ENCODE data around the gene C1orf210. TPM values are rescaled to one million over a fixed set of nuclear protein-coding genes. Genes with fewer than 3 reads are reported as not detected.

C1orf210 gene
- total RNA-seq, 1 donor from 2014 or later, result 0.48 TPM

- no peak for DNase-seq (ENCODE audit: low spot score)
Measured at GRCh38 chr1:43294761-43295160, 9.4 kb upstream of the C1orf210 start.

GRCh38 chr1:43293896-43294760, 8.7 kb upstream of the C1orf210 start:
- no peak for DNase-seq (ENCODE audit: low spot score)

- DNase-seq (ENCODE audit: low spot score), result no peak
Measured at GRCh38 chr1:43293176-43293575, 7.8 kb upstream of the C1orf210 start.

- no peak for DNase-seq (ENCODE audit: low spot score)
Measured at GRCh38 chr1:43292679-43293078, 7.3 kb upstream of the C1orf210 start.

GRCh38 chr1:43292216-43292615, 6.8 kb upstream of the C1orf210 start:
- no peak for DNase-seq (ENCODE audit: low spot score)

GRCh38 chr1:43288785-43289706, 3.7 kb upstream of the C1orf210 start:
- DNase-seq (ENCODE audit: low spot score), result no peak

GRCh38 chr1:43288058-43288784, 2.8 kb upstream of the C1orf210 start:
- no peak for DNase-seq (ENCODE audit: low spot score)

- DNase-seq (ENCODE audit: low spot score), result no peak
Measured at GRCh38 chr1:43286533-43286932, 1.2 kb upstream of the C1orf210 start.

GRCh38 chr1:43286115-43286514, 734 bp upstream of the C1orf210 start:
- no peak for DNase-seq (ENCODE audit: low spot score)

- DNase-seq (ENCODE audit: low spot score), result no peak
Measured at GRCh38 chr1:43284546-43285110, 753 bp downstream of the C1orf210 start.

GRCh38 chr1:43284065-43284464, 1.3 kb downstream of the C1orf210 start:
- no peak for DNase-seq (ENCODE audit: low spot score)

- no peak for DNase-seq (ENCODE audit: low spot score)
Measured at GRCh38 chr1:43282220-43283195, 2.9 kb downstream of the C1orf210 start.

- DNase-seq (ENCODE audit: low spot score), result no peak
Measured at GRCh38 chr1:43280692-43281091, 4.7 kb downstream of the C1orf210 start.

GRCh38 chr1:43279666-43280065, 5.7 kb downstream of the C1orf210 start:
- DNase-seq (ENCODE audit: low spot score), result no peak

- DNase-seq (ENCODE audit: low spot score), result no peak
Measured at GRCh38 chr1:43279161-43279560, 6.2 kb downstream of the C1orf210 start.

GRCh38 chr1:43277116-43277876, 8.1 kb downstream of the C1orf210 start:
- DNase-seq (ENCODE audit: low spot score), result no peak

- no peak for DNase-seq (ENCODE audit: low spot score)
Measured at GRCh38 chr1:43276673-43277072, 8.7 kb downstream of the C1orf210 start.

- DNase-seq (ENCODE audit: low spot score), result no peak
Measured at GRCh38 chr1:43275826-43276620, 9.4 kb downstream of the C1orf210 start.

GRCh38 chr1:43274804-43275180, 10.6 kb downstream of the C1orf210 start:
- no peak for DNase-seq (ENCODE audit: low spot score)

Measured in umbilical cord (tissue), 2 donors.